ENCODE results near the gene STX7.
"Not testable (repeated sequence)": the region's sequence is repeated elsewhere in the genome, so short reads cannot be mapped to it uniquely, and the experiment has no call there.

Gene STX7

GRCh38 chr6:132537977-132538376 is 25.1 kb upstream of the STX7 start, which contains the start of gene TAAR9:
TSS of gene TAAR9 (plus strand) at chr6:132538277. CDS start at chr6:132538290, 13 bp downstream.
- no peak within 1 kb of the TSS for H3K27ac ChIP-seq

GRCh38 chr6:132537145-132537544 is 24.2 kb upstream of the STX7 start:
- no peak for TF ChIP-seq CTCF (IDR thresholded peaks at IDR 0.05)
- Histone ChIP-seq H3K9me3 (no peaks in the 10 kb centered on the region), H3K27me3 (no peaks in the 10 kb centered on the region), H3K4me3 (no peak overlapping the region), H3K27ac (no peak overlapping the region), H3K4me1 (no peaks in the 10 kb centered on the region), H3K36me3 (no peaks in the 10 kb centered on the region)
- intact Hi-C loops (cut with DNase I; ENCODE audit: low total_unique reads), result no loop called here
- DNase-seq, result no peak

More at GRCh38 chr6:132537977-132538376, 25.1 kb upstream of the STX7 start, which contains the start of gene TAAR9:
- TF ChIP-seq CTCF (IDR thresholded peaks at IDR 0.05), result no peak
- DNase-seq, result no peak
- Histone ChIP-seq H3K4me1 (no peaks in the 10 kb centered on the region), H3K27me3 (no peaks in the 10 kb centered on the region), H3K36me3 (no peaks in the 10 kb centered on the region), H3K4me3 (no peak within 1 kb of the TSS), H3K9me3 (no peaks in the 10 kb centered on the region)
- intact Hi-C loops (cut with DNase I; ENCODE audit: low total_unique reads), result no loop called here

- DNase-seq; H3K4me3 ChIP-seq; H3K4me1 ChIP-seq; H3K27ac ChIP-seq; H3K27me3 ChIP-seq; H3K36me3 ChIP-seq; H3K9me3 ChIP-seq; intact Hi-C loops (cut with DNase I; ENCODE audit: low total_unique reads): not testable (repeated sequence)
Measured at GRCh38 chr6:132534546-132534945, 21.6 kb upstream of the STX7 start.

- H3K27ac ChIP-seq, result no peak overlapping the region
- TF ChIP-seq CTCF (IDR thresholded peaks at IDR 0.05), result peak; percentile 72 to 77
- no peaks in the 10 kb centered on the region for H3K27me3 ChIP-seq
- peak in 1 of 2 donors; percentile 55 for DNase-seq
- no peak overlapping the region for H3K4me3 ChIP-seq
- no peaks in the 10 kb centered on the region for H3K36me3 ChIP-seq
- H3K4me1 ChIP-seq, result peaks cover 0 to 3% (median 0%) of the 10 kb centered on the region in 4 donors
- no peaks in the 10 kb centered on the region for H3K9me3 ChIP-seq
- intact Hi-C loops (cut with DNase I; ENCODE audit: low total_unique reads), result no loop called here
Measured at GRCh38 chr6:132530293-132530974, 17.5 kb upstream of the STX7 start.

- no peak for DNase-seq
- Histone ChIP-seq H3K27ac (no peak overlapping the region), H3K36me3 (no peaks in the 10 kb centered on the region), H3K4me1 (peaks cover 0 to 3% (median 0%) of the 10 kb centered on the region in 4 donors), H3K9me3 (no peaks in the 10 kb centered on the region), H3K4me3 (no peak overlapping the region), H3K27me3 (no peaks in the 10 kb centered on the region)
- no peak for TF ChIP-seq CTCF (IDR thresholded peaks at IDR 0.05)
- intact Hi-C loops (cut with DNase I; ENCODE audit: low total_unique reads), result no loop called here
Measured at GRCh38 chr6:132527791-132528190, 14.9 kb upstream of the STX7 start.

GRCh38 chr6:132526461-132526860 is 13.5 kb upstream of the STX7 start:
- H3K9me3 ChIP-seq, result no peaks in the 10 kb centered on the region
- H3K36me3 ChIP-seq, result no peaks in the 10 kb centered on the region
- DNase-seq, result no peak
- intact Hi-C loops (cut with DNase I; ENCODE audit: low total_unique reads), result no loop called here
- no peak for TF ChIP-seq CTCF (IDR thresholded peaks at IDR 0.05)
- H3K4me3 ChIP-seq, result no peak overlapping the region
- peaks cover 0 to 3% (median 0%) of the 10 kb centered on the region in 4 donors for H3K4me1 ChIP-seq
- no peak overlapping the region for H3K27ac ChIP-seq
- no peaks in the 10 kb centered on the region for H3K27me3 ChIP-seq
